ENCODE results near the gene CYB561. TPM values are rescaled to one million over a fixed set of nuclear protein-coding genes. Genes with fewer than 3 reads are reported as not detected.

The CYB561 gene
- total and polyA plus RNA-seq, 4 experiments from 2014 or later, result 34.1 to 83.7 (median 61.6) TPM

DNA sequence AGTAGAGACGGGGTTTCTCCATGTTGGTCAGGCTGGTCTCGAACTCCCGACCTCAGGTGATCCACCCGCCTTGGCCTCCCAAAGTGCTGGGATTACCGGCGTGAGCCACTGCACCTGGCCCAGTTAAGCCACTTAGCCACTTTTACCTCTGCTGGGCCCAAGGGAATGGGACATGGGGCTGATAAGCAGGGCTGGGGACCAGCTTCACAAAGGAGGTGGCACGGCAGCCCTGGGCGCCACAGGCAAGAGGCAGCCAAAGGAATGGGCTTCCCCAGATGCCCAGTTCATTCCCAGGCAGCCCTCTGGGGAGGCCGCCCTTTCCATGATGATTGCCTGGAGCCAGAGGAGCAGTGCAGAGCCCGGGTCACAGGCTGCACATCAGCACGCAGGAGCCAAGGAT lies 5.0 kb upstream of the CYB561 start:
- H3K27me3 ChIP-seq (ENCODE audit: insufficient read depth, low read length), result no peaks in the 10 kb centered on the region
- H3K4me3 ChIP-seq (ENCODE audit: low read length in 2 of 2), result no peak overlapping the region
- CTCF ChIA-PET (ENCODE audit: partially characterized antibody), result interaction anchor here (1.5 kb wide), 1 partner anchor 26 kb away, joined by 4 read pairs; no protein-coding TSS in a partner anchor
- DNase-seq, result no peak
- H3K27ac ChIP-seq (ENCODE audit: low read depth, low read length), result no peak overlapping the region
- no peak overlapping the region for H3K27ac Mint-ChIP-seq
- H3K36me3 ChIP-seq (ENCODE audit: insufficient read depth, low read length), result no peaks in the 10 kb centered on the region
- no peaks in the 10 kb centered on the region for H3K36me3 Mint-ChIP-seq
- H3K4me1 ChIP-seq (ENCODE audit: insufficient read depth, low read length), result peaks cover 22% of the 10 kb centered on the region
- no peaks in the 10 kb centered on the region for H3K9me3 Mint-ChIP-seq
- H3K9me3 ChIP-seq (ENCODE audit: control insufficient read depth in 1 of 2, low read length in 2 of 2), result no peaks in the 10 kb centered on the region
- H3K27me3 Mint-ChIP-seq, result peaks cover 0 to 2% of the 10 kb centered on the region in 2 donors
- no peak overlapping the region for H3K4me3 Mint-ChIP-seq
- POLR2A ChIA-PET (ENCODE audit: partially characterized antibody), result interaction anchor here (1.2 kb wide), 1 partner anchor 27 kb away, joined by 4 read pairs; no protein-coding TSS in a partner anchor
- H3K4me1 Mint-ChIP-seq, result peaks cover 12 to 30% (median 20%) of the 10 kb centered on the region in 4 donors
- intact Hi-C loops (cut with micrococcal nuclease), result no loop called here

DNA sequence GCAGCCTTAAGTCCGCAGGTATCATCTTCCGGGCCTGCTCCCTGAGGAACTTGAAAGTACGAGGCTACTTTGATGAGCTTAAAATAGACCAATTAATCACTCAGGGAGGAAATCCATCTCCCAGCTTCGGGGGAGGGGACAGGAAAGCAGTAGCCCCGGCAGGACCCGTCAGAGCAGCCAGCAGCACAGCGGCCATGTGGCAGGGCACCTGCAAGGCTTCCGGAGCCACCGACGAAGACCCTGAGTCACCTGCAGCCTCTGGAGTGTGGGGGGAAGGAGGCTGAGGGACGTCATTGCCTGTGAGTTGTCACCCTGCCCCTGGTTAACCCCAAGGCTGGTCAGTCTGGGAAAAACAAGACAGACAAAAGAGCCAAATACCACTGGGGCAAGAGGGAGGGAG lies 4.4 kb upstream of the CYB561 start:
- POLR2A ChIA-PET (ENCODE audit: partially characterized antibody), result interaction anchor here (1.0 to 1.3 kb wide), 3 partner anchors 9 to 28 kb away, joined by 3 to 4 read pairs (median 4); no protein-coding TSS in a partner anchor
- H3K36me3 ChIP-seq (ENCODE audit: insufficient read depth, low read length), result no peaks in the 10 kb centered on the region
- H3K27me3 ChIP-seq (ENCODE audit: insufficient read depth, low read length), result no peaks in the 10 kb centered on the region
- peaks cover 22% of the 10 kb centered on the region for H3K4me1 ChIP-seq (ENCODE audit: insufficient read depth, low read length)
- no peak overlapping the region for H3K4me3 ChIP-seq (ENCODE audit: low read length in 2 of 2)
- Mint-ChIP-seq H3K4me1 (peaks cover 12 to 30% (median 21%) of the 10 kb centered on the region in 4 donors), H3K9me3 (no peaks in the 10 kb centered on the region), H3K27ac (peak overlapping the region in 4 of 7 donors; percentile 8 to 75 (median 50)), H3K4me3 (peak overlapping the region in 1 of 8 donors; percentile 35), H3K27me3 (peaks cover 0 to 2% of the 10 kb centered on the region in 2 donors), H3K36me3 (no peaks in the 10 kb centered on the region)
- no peaks in the 10 kb centered on the region for H3K9me3 ChIP-seq (ENCODE audit: control insufficient read depth in 1 of 2, low read length in 2 of 2)
- CTCF ChIA-PET (ENCODE audit: partially characterized antibody), result no interaction called here
- intact Hi-C loops (cut with micrococcal nuclease), result no loop called here
- DNase-seq, result no peak
- no peak overlapping the region for H3K27ac ChIP-seq (ENCODE audit: low read depth, low read length)

DNA sequence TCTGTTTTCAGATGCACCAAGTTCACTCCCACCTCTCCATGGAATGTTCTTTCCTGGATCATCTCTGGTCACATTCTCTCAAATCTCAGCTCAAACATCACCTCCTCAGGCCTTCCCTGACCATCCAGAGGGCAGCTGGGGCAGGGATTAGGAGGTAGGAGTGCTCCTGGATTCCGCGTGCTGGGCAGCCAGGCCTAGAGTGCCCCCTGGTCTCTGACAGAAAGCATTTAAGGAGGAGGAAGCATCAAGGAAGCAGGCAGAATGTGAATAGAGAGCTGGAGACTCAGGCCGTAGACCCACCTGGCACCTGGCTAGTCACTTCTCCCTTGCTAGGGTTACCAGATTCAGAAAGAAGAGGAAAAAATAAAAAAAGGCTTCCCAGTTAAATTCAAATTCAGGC lies 2.5 kb upstream of the CYB561 start:
- Mint-ChIP-seq H3K27me3 (peaks cover 0 to 3% of the 10 kb centered on the region in 2 donors), H3K4me3 (peak overlapping the region in 4 of 8 donors; percentile 10 to 59 (median 44)), H3K36me3 (peaks cover 0 to 3% of the 10 kb centered on the region in 2 donors), H3K9me3 (no peaks in the 10 kb centered on the region), H3K27ac (peak overlapping the region; percentile 64 to 95 (median 88)), H3K4me1 (peaks cover 19 to 45% (median 33%) of the 10 kb centered on the region in 4 donors)
- no peaks in the 10 kb centered on the region for H3K36me3 ChIP-seq (ENCODE audit: insufficient read depth, low read length)
- H3K27me3 ChIP-seq (ENCODE audit: insufficient read depth, low read length), result no peaks in the 10 kb centered on the region
- intact Hi-C loops (cut with micrococcal nuclease), result loop anchor here (5.0 kb wide), 1 partner anchor 164 kb away; no protein-coding TSS in a partner anchor
- no peak for DNase-seq
- H3K9me3 ChIP-seq (ENCODE audit: control insufficient read depth in 1 of 2, low read length in 2 of 2), result no peaks in the 10 kb centered on the region
- H3K4me3 ChIP-seq (ENCODE audit: low read length in 2 of 2), result no peak overlapping the region
- peaks cover 33% of the 10 kb centered on the region for H3K4me1 ChIP-seq (ENCODE audit: insufficient read depth, low read length)
- ChIA-PET CTCF (ENCODE audit: partially characterized antibody) (interaction anchor here (8.7 to 11.2 kb wide), 2 partner anchors 20 to 30 kb away, joined by 98 to 107 read pairs; partner anchors contain the start of gene ACE), POLR2A (ENCODE audit: partially characterized antibody) (interaction anchor here (1.4 to 6.7 kb wide), 2 partner anchors 8 to 29 kb away, joined by 6 to 77 read pairs; partner anchors contain the start of gene ACE)
- no peak overlapping the region for H3K27ac ChIP-seq (ENCODE audit: low read depth, low read length)

DNA sequence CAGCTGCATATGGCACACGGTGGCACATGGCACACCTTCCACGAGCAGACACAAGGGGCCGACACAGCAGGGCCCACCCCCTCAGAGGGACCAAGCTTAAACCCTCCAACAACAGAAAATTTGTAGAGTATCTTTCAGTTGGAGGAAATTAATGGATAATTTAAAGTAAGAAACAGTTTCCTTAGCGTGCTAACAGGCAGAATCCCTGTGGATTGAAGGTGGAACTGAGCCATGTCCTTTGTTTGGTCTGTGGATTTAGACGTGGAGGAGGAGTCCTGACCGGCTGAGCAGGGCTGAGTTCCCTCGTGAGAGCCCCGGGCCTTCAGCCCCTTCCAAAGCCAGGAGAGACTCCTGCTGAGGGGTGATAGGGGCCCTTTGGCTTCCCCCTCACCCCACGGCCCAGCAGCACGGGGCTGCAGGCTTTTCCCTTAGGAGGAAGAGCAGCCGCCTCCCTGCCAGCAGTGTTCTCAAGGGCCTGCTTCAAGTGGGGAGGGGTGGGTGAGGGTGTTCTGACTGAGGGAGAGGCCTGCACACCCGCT lies 1.4 kb upstream of the CYB561 start:
- Histone ChIP-seq H3K27me3 (ENCODE audit: insufficient read depth, low read length) (no peaks in the 10 kb centered on the region), H3K27ac (ENCODE audit: low read depth, low read length) (peak overlapping the region; percentile 94), H3K4me3 (ENCODE audit: low read length in 2 of 2) (peak overlapping the region in 1 of 2 donors; percentile 67), H3K36me3 (ENCODE audit: insufficient read depth, low read length) (no peaks in the 10 kb centered on the region), H3K9me3 (ENCODE audit: control insufficient read depth in 1 of 2, low read length in 2 of 2) (no peaks in the 10 kb centered on the region), H3K4me1 (ENCODE audit: insufficient read depth, low read length) (peaks cover 42% of the 10 kb centered on the region)
- H3K9me3 Mint-ChIP-seq, result no peaks in the 10 kb centered on the region
- peaks cover 23 to 52% (median 39%) of the 10 kb centered on the region in 4 donors for H3K4me1 Mint-ChIP-seq
- peak overlapping the region; percentile 76 to 88 (median 82) for H3K4me3 Mint-ChIP-seq
- no peak for DNase-seq
- H3K36me3 Mint-ChIP-seq, result peaks cover 0 to 3% of the 10 kb centered on the region in 2 donors
- POLR2A ChIA-PET (ENCODE audit: partially characterized antibody), result interaction anchor here (1.4 to 6.9 kb wide), 11 partner anchors 7 to 326 kb away, joined by 3 to 77 read pairs (median 7); partner anchors contain the start of genes ACE, CCDC47, DDX42 and TACO1
- intact Hi-C loops (cut with micrococcal nuclease), result loop anchor here (1.0 to 5.0 kb wide), 3 partner anchors 8 to 165 kb away; partner anchors contain the start of gene ACE
- H3K27me3 Mint-ChIP-seq, result peaks cover 0 to 3% of the 10 kb centered on the region in 2 donors
- CTCF ChIA-PET (ENCODE audit: partially characterized antibody), result interaction anchor here (1.2 to 11.2 kb wide), 5 partner anchors 11 to 164 kb away, joined by 3 to 107 read pairs (median 86); partner anchors contain the start of gene ACE
- peak overlapping the region; percentile 90 to 98 (median 95) for H3K27ac Mint-ChIP-seq

DNA sequence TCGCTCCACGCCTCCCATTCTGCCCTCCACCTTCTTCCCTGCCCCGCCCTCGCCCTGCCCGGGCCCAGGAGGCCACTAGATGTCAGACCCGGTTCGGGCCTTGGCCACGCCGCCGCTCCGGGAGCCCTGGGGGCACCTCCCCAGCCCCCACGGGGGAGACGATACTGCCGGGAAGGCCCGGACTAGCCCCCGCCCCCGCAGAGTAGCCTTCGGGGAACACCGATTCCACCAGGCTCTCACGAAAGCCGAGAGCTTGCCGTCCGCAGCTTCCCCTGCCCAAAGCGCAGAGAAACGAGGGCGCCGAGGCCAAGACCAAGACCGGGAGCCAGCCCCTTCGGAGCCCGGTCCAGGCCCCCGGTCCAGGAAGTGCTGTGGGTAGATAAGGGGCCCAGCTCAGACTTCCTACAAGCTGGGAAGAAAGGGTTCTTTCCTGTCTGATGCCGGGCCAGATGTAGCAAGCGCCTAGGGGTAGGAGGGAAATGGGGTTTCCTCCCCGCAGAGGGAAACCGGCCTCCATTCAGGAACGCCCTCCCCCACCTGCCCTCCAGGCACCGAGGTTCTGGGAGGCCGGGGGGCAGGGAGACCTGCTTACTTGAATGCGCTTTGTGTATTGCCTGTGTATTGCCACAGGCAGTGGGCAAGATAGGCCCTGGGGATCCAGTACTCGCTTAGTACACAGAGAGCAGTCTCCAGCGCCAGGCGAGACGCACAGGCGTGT lies 806 bp upstream of the CYB561 start:
- H3K4me3 Mint-ChIP-seq, result peak overlapping the region; percentile 76 to 88 (median 82)
- ChIA-PET CTCF (ENCODE audit: partially characterized antibody) (interaction anchor here (1.2 to 11.2 kb wide), 7 partner anchors 10 to 165 kb away, joined by 3 to 107 read pairs (median 5); partner anchors contain the start of genes ACE and TACO1), POLR2A (ENCODE audit: partially characterized antibody) (interaction anchor here (0.7 to 6.9 kb wide), 15 partner anchors 13 to 1732 kb away, joined by 3 to 77 read pairs (median 6); partner anchors contain the start of genes ACE, CCDC47, DDX42 and MAP3K3)
- intact Hi-C loops (cut with micrococcal nuclease), result loop anchor here (1.0 to 5.0 kb wide), 3 partner anchors 8 to 165 kb away; partner anchors contain the start of gene ACE
- H3K9me3 ChIP-seq (ENCODE audit: control insufficient read depth in 1 of 2, low read length in 2 of 2), result no peaks in the 10 kb centered on the region
- H3K4me3 ChIP-seq (ENCODE audit: low read length in 2 of 2), result peak overlapping the region; percentile 67 to 73
- H3K27me3 ChIP-seq (ENCODE audit: insufficient read depth, low read length), result no peaks in the 10 kb centered on the region
- H3K27ac ChIP-seq (ENCODE audit: low read depth, low read length), result peak overlapping the region; percentile 94
- peaks cover 25 to 56% (median 40%) of the 10 kb centered on the region in 4 donors for H3K4me1 Mint-ChIP-seq
- DNase-seq, result peak; percentile 48 to 72 (median 54)
- H3K27ac Mint-ChIP-seq, result peak overlapping the region; percentile 90 to 98 (median 95)
- H3K4me1 ChIP-seq (ENCODE audit: insufficient read depth, low read length), result peaks cover 42% of the 10 kb centered on the region
- no peaks in the 10 kb centered on the region for H3K36me3 ChIP-seq (ENCODE audit: insufficient read depth, low read length)
- H3K9me3 Mint-ChIP-seq, result no peaks in the 10 kb centered on the region
- H3K36me3 Mint-ChIP-seq, result peaks cover 0 to 3% of the 10 kb centered on the region in 2 donors
- H3K27me3 Mint-ChIP-seq, result peaks cover 0 to 3% of the 10 kb centered on the region in 2 donors

DNA sequence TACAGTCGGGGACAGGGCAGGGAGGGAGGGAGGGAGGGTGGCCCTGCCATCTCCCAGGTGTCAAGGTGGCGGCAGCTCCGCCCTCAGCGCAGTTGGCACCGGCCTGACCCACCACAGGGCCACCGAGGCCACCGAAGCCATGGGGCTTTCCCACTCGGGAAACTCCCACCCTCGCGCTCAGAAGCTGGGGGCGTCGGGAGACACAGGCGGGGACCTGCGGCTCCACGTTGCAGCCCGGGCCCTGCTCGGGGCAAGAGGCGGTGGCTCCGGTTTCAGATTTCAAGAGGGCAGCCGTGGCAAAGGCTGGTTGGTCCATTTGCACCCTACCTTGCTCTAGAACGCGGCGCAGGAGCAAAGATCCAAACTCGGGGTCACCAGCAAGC lies 544 bp downstream of the CYB561 start:
- H3K27ac ChIP-seq (ENCODE audit: low read depth, low read length), result peak overlapping the region; percentile 94
- peak overlapping the region in 1 of 2 donors; percentile 67 for H3K4me3 ChIP-seq (ENCODE audit: low read length in 2 of 2)
- peak overlapping the region; percentile 91 to 98 (median 95) for H3K27ac Mint-ChIP-seq

More for the DNA sequence above, 544 bp downstream of the CYB561 start:
- ChIA-PET CTCF (ENCODE audit: partially characterized antibody) (interaction anchor here (0.6 to 11.2 kb wide), 6 partner anchors 10 to 166 kb away, joined by 3 to 107 read pairs (median 50); partner anchors contain the start of gene ACE), POLR2A (ENCODE audit: partially characterized antibody) (interaction anchor here (0.7 to 6.9 kb wide), 9 partner anchors 11 to 251 kb away, joined by 3 to 77 read pairs (median 18); partner anchors contain the start of genes ACE and DCAF7)
- H3K9me3 Mint-ChIP-seq, result no peaks in the 10 kb centered on the region
- Histone ChIP-seq H3K36me3 (ENCODE audit: insufficient read depth, low read length) (no peaks in the 10 kb centered on the region), H3K9me3 (ENCODE audit: control insufficient read depth in 1 of 2, low read length in 2 of 2) (no peaks in the 10 kb centered on the region), H3K27me3 (ENCODE audit: insufficient read depth, low read length) (no peaks in the 10 kb centered on the region), H3K4me1 (ENCODE audit: insufficient read depth, low read length) (peaks cover 52% of the 10 kb centered on the region)
- peak; percentile 65 to 93 (median 74) for DNase-seq
- peaks cover 0 to 3% of the 10 kb centered on the region in 2 donors for H3K27me3 Mint-ChIP-seq
- peak overlapping the region; percentile 73 to 89 (median 85) for H3K4me3 Mint-ChIP-seq
- H3K36me3 Mint-ChIP-seq, result peaks cover 0 to 3% of the 10 kb centered on the region in 2 donors
- H3K4me1 Mint-ChIP-seq, result peaks cover 31 to 65% (median 47%) of the 10 kb centered on the region in 4 donors
- intact Hi-C loops (cut with micrococcal nuclease), result loop anchor here (5.0 kb wide), 1 partner anchor 167 kb away; no protein-coding TSS in a partner anchor
